LNCaP clone FGC (cell line): ENCODE results near the gene VEGFB.

Experiments
- DNase-seq: peaks from one replicate; pipeline ENCODE4 v3.0.0-alpha.2; 2011; ENCODE audit warnings: low read depth
- H3K4me3 ChIP-seq: 2 replicates; pipeline ENCODE4 v1.5.1; 2011; ENCODE audit warnings: mild to moderate bottlenecking, low read depth, low read length, control low read depth
- CTCF ChIP-seq: IDR thresholded peaks from 2 replicates; pipeline ENCODE4 v1.5.1; 2012; ENCODE audit warnings: mild to moderate bottlenecking; ENCODE audit not compliant: control insufficient read depth, insufficient read depth; ENCODE audit errors: extremely low read depth

VEGFB gene

DNA sequence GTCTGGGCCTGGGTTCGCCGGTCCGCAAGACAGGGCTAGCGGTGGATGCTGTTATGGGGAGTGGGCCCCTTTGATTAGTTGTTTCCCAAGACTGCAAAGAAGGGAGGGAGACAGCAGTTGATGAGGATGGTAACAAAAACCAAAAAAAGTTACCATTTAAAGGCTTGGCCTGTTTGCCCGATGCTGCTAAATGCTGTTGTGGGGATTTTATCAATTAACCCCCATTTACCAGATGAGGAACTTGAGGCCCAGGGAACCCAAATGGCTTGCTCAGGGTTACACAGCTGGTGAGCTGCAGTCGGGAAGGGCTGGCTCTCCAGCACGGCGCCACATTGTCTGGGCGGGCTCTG is 11.8 kb upstream of the VEGFB start:
- DNase-seq: no peak
- TF ChIP-seq CTCF: no peak
- no peak overlapping the region for H3K4me3 ChIP-seq

DNA sequence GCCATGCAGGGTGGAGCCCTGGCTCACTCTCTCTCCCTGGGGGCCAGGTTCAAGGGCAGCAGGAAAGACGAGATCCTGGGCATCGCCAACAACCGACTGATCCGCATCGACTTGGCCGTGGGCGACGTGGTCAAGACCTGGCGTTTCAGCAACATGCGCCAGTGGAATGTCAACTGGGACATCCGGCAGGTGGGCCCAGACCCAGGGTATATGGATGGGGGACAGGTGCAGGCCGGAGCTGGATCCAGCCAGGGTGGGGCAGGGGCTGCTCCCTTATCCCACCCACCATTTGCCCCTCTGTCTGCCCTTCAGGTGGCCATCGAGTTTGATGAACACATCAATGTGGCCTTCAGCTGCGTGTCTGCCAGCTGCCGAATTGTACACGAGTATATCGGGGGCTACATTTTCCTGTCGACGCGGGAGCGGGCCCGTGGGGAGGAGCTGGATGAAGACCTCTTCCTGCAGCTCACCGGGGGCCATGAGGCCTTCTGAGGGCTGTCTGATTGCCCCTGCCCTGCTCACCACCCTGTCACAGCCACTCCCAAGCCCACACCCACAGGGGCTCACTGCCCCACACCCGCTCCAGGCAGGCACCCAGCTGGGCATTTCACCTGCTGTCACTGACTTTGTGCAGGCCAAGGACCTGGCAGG is 11.3 kb upstream of the VEGFB start:
- DNase-seq: no peak
- no peak overlapping the region for H3K4me3 ChIP-seq
- TF ChIP-seq CTCF: no peak

DNA sequence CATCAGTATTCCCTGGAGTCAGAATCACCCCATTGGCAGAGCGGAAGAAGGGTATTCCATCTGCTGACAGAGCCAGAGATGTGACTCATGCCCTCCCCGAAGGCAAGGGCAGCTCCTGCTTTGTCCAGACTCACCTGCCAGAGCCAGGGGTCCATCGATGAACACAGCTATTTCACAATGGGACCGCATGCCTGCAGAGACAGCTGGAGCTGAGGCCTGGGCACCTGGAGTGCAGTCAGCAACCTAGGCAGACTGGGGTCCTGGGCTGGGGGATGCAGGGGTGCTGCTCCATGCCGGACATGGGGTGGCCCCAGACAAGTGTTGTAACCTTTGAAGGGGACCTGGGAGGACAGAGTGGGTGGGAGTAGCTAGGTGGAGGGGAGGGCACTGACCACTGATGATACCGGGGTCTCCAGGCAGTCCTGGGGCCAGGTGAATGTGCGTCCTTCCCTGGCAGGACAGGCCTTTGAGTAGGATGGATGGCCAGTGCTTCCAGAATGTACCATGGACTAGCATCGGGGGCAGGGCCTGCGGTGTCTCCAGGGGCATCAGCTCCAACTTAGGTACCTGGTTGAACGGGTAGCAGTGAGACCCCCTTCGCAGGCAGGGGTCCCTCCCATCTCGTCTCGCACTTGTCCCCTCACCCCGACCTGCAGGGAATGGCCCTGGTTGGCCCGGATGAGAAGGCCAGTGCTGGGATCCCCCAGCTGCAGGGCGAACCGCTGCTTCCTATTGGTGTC is 10.1 kb upstream of the VEGFB start:
- DNase-seq: no peak
- H3K4me3 ChIP-seq: no peak overlapping the region
- no peak for TF ChIP-seq CTCF

GRCh38 chr11:64224891-64225607 is 9.3 kb upstream of the VEGFB start:
- peak overlapping the region; percentile 87 for H3K4me3 ChIP-seq
- no peak for TF ChIP-seq CTCF
- DNase-seq: no peak

GRCh38 chr11:64225608-64226506 is 8.5 kb upstream of the VEGFB start, which contains the start of the genes NUDT22 and TRPT1:
TSS of gene NUDT22 (plus strand) at chr11:64226274. CDS start at chr11:64226653, 379 bp downstream.
TSS of gene TRPT1 (minus strand) at chr11:64226186. CDS start at chr11:64225860, 326 bp downstream.
- peak; percentile 32; the same call in 1 of the 2 replicates for TF ChIP-seq CTCF
- peak within 1 kb of the TSS; percentile 87 for H3K4me3 ChIP-seq
- DNase-seq: no peak

DNA sequence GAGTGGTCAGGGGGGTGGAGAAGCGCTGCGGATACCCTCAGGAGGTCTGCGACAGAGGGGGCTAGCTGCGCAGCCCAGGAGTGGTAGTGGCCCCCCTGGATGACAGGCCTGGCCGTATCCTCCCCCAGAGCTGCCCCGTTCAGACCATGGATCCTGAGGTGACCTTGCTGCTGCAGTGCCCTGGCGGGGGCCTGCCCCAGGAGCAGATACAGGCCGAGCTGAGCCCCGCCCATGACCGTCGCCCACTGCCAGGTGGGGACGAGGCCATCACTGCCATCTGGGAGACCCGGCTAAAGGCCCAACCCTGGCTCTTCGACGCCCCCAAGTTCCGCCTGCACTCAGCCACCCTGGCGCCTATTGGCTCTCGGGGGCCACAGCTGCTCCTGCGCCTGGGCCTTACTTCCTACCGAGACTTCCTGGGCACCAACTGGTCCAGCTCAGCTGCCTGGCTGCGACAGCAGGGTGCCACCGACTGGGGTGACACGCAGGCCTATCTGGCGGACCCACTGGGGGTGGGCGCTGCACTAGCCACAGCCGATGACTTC is 7.8 kb upstream of the VEGFB start:
- TF ChIP-seq CTCF: no peak
- no peak for DNase-seq
- H3K4me3 ChIP-seq: peak overlapping the region; percentile 87
